ENCODE measurements around the gene EFNB3. TPM values are rescaled to one million over a fixed set of nuclear protein-coding genes. Genes with fewer than 3 reads are reported as not detected.

EFNB3 gene
- total RNA-seq, 2 experiments from 2014 or later: not detected

- CTCF ChIA-PET: interaction anchor here (0.7 to 3.2 kb wide), 26 partner anchors 8 to 337 kb away, joined by 3 to 19 read pairs (median 6); partner anchors contain the start of genes CYB5D1, KDM6B, NAA38 and WRAP53
- Mint-ChIP-seq H3K4me3 (no peak overlapping the region), H3K9me3 (ENCODE audit: low read depth) (no peaks in the 10 kb centered on the region), H3K4me1 (no peaks in the 10 kb centered on the region), H3K27me3 (peaks cover 35% of the 10 kb centered on the region), H3K36me3 (no peaks in the 10 kb centered on the region), H3K27ac (no peak overlapping the region)
- ATAC-seq (no peak), DNase-seq (no peak)
These were observed 37.7 kb downstream of the EFNB3 start for GRCh38 chr17:7742729-7743128.

GRCh38 chr17:7744416-7744815 lies 39.4 kb downstream of the EFNB3 start:
- CTCF ChIA-PET: interaction anchor here (0.6 to 3.2 kb wide), 21 partner anchors 12 to 433 kb away, joined by 3 to 19 read pairs (median 5); partner anchors contain the start of genes CYB5D1, NAA38 and TP53
- Mint-ChIP-seq H3K27me3 (peaks cover 38% of the 10 kb centered on the region), H3K9me3 (ENCODE audit: low read depth) (no peaks in the 10 kb centered on the region), H3K4me1 (no peaks in the 10 kb centered on the region), H3K4me3 (no peak overlapping the region), H3K36me3 (no peaks in the 10 kb centered on the region), H3K27ac (no peak overlapping the region)
- ATAC-seq: no peak
- no peak for DNase-seq

GRCh38 chr17:7745748-7746470 lies 40.9 kb downstream of the EFNB3 start:
- CTCF ChIA-PET: interaction anchor here (2.8 to 3.2 kb wide), 2 partner anchors 37 to 296 kb away, joined by 9 to 17 read pairs; no protein-coding TSS in a partner anchor
- no peak overlapping the region for H3K27ac Mint-ChIP-seq
- no peak for DNase-seq

GRCh38 chr17:7747635-7748071 lies 42.7 kb downstream of the EFNB3 start:
- H3K36me3 Mint-ChIP-seq: no peaks in the 10 kb centered on the region
- CTCF ChIA-PET: interaction anchor here (0.8 to 1.6 kb wide), 5 partner anchors 13 to 309 kb away, joined by 3 read pairs; no protein-coding TSS in a partner anchor
- no peaks in the 10 kb centered on the region for H3K4me1 Mint-ChIP-seq
- peaks cover 29% of the 10 kb centered on the region for H3K27me3 Mint-ChIP-seq
- no peak overlapping the region for H3K27ac Mint-ChIP-seq
- no peak for ATAC-seq
- no peak overlapping the region for H3K4me3 Mint-ChIP-seq
- no peaks in the 10 kb centered on the region for H3K9me3 Mint-ChIP-seq (ENCODE audit: low read depth)
- DNase-seq: no peak

More at GRCh38 chr17:7745748-7746470, 40.9 kb downstream of the EFNB3 start:
- no peak for ATAC-seq
- no peak overlapping the region for H3K4me3 Mint-ChIP-seq
- no peaks in the 10 kb centered on the region for H3K4me1 Mint-ChIP-seq
- H3K9me3 Mint-ChIP-seq (ENCODE audit: low read depth): no peaks in the 10 kb centered on the region
- no peaks in the 10 kb centered on the region for H3K36me3 Mint-ChIP-seq
- peaks cover 30% of the 10 kb centered on the region for H3K27me3 Mint-ChIP-seq

- ATAC-seq: no peak
- no peak overlapping the region for H3K27ac Mint-ChIP-seq
- peaks cover 28% of the 10 kb centered on the region for H3K27me3 Mint-ChIP-seq
- H3K36me3 Mint-ChIP-seq: no peaks in the 10 kb centered on the region
- no peaks in the 10 kb centered on the region for H3K9me3 Mint-ChIP-seq (ENCODE audit: low read depth)
- H3K4me1 Mint-ChIP-seq: no peaks in the 10 kb centered on the region
- no peak overlapping the region for H3K4me3 Mint-ChIP-seq
- DNase-seq: no peak
- CTCF ChIA-PET: interaction anchor here (0.7 to 1.6 kb wide), 5 partner anchors 13 to 308 kb away, joined by 3 read pairs; no protein-coding TSS in a partner anchor
These were observed 43.2 kb downstream of the EFNB3 start for GRCh38 chr17:7748076-7748775.

- DNase-seq: no peak
- H3K9me3 Mint-ChIP-seq (ENCODE audit: low read depth): no peaks in the 10 kb centered on the region
- H3K4me1 Mint-ChIP-seq: no peaks in the 10 kb centered on the region
- no peak overlapping the region for H3K27ac Mint-ChIP-seq
- CTCF ChIA-PET: no interaction called here
- peaks cover 33% of the 10 kb centered on the region for H3K27me3 Mint-ChIP-seq
- no peaks in the 10 kb centered on the region for H3K36me3 Mint-ChIP-seq
- no peak overlapping the region for H3K4me3 Mint-ChIP-seq
- no peak for ATAC-seq
These were observed 45.4 kb downstream of the EFNB3 start for GRCh38 chr17:7750321-7750821.

- peaks cover 4% of the 10 kb centered on the region for H3K4me1 Mint-ChIP-seq
- no peaks in the 10 kb centered on the region for H3K36me3 Mint-ChIP-seq
- no peak overlapping the region for H3K27ac Mint-ChIP-seq
- no peak overlapping the region for H3K4me3 Mint-ChIP-seq
- DNase-seq (no peak), ATAC-seq (no peak)
- CTCF ChIA-PET: no interaction called here
- no peaks in the 10 kb centered on the region for H3K9me3 Mint-ChIP-seq (ENCODE audit: low read depth)
- H3K27me3 Mint-ChIP-seq: peaks cover 9% of the 10 kb centered on the region
These were observed 49.7 kb downstream of the EFNB3 start for GRCh38 chr17:7754656-7755055.

- Mint-ChIP-seq H3K27me3 (peaks cover 9% of the 10 kb centered on the region), H3K4me1 (peaks cover 4% of the 10 kb centered on the region), H3K27ac (no peak overlapping the region), H3K36me3 (no peaks in the 10 kb centered on the region), H3K4me3 (no peak overlapping the region), H3K9me3 (ENCODE audit: low read depth) (no peaks in the 10 kb centered on the region)
- CTCF ChIA-PET: interaction anchor here (1.2 to 1.3 kb wide), 2 partner anchors 11 to 235 kb away, joined by 4 to 7 read pairs; no protein-coding TSS in a partner anchor
- ATAC-seq (no peak), DNase-seq (no peak)
These were observed 50.3 kb downstream of the EFNB3 start for GRCh38 chr17:7755095-7755890.

- Mint-ChIP-seq H3K4me1 (peaks cover 4% of the 10 kb centered on the region), H3K27ac (no peak overlapping the region), H3K9me3 (ENCODE audit: low read depth) (no peaks in the 10 kb centered on the region), H3K4me3 (no peak overlapping the region), H3K27me3 (peaks cover 6% of the 10 kb centered on the region), H3K36me3 (no peaks in the 10 kb centered on the region)
- no peak for DNase-seq
- no peak for ATAC-seq
- CTCF ChIA-PET: interaction anchor here (1.2 kb wide), 1 partner anchor 13 kb away, joined by 3 read pairs; no protein-coding TSS in a partner anchor
These were observed 52.0 kb downstream of the EFNB3 start for GRCh38 chr17:7756968-7757367.

Other genes starting within 250 kb of the EFNB3 start
- 10 to 100 TPM; 24.5 to 27.7 TPM for gene ZBTB4, start 225.6 kb upstream of the EFNB3 start, total RNA-seq
- not detected for gene SLC35G6, start 223.8 kb upstream of the EFNB3 start, total RNA-seq
- 100 to 1,000 TPM; 198 to 228 TPM for gene POLR2A, start 220.8 kb upstream of the EFNB3 start, total RNA-seq
- 10 to 100 TPM; 52.8 to 59.4 TPM for gene TNFSF12, start 156.1 kb upstream of the EFNB3 start, total RNA-seq
- gene TNFSF13, start 146.5 kb upstream of the EFNB3 start, total RNA-seq: 1 to 10 TPM; 2.2 to 2.5 TPM
- 10 to 100 TPM; 55.7 to 70.9 TPM for gene SENP3, start 143.3 kb upstream of the EFNB3 start, total RNA-seq
- 10 to 100 TPM in 1 of 2 experiments, 1 to 10 TPM in 1; 10.0 to 26.7 TPM for gene CD68, start 125.6 kb upstream of the EFNB3 start, total RNA-seq
- 10 to 100 TPM; 57.6 to 76.9 TPM for gene MPDU1, start 121.3 kb upstream of the EFNB3 start, total RNA-seq
- under 1 TPM; 0.21 to 0.35 TPM for gene SOX15, start 115.1 kb upstream of the EFNB3 start, total RNA-seq
- 10 to 100 TPM; 30.7 to 40.5 TPM for gene FXR2, start 90.3 kb upstream of the EFNB3 start, total RNA-seq
- 10 to 100 TPM; 21.5 to 28.0 TPM for gene SAT2, start 77.4 kb upstream of the EFNB3 start, total RNA-seq
- not detected for gene SHBG, start 75.1 kb upstream of the EFNB3 start, total RNA-seq
- gene ATP1B2, start 54.3 kb upstream of the EFNB3 start, total RNA-seq: under 1 TPM in 1 of 2 experiments, not detected in 1; 0.47 TPM
- 100 to 1,000 TPM; 137 to 171 TPM for gene TP53, start 17.7 kb upstream of the EFNB3 start, total RNA-seq
- gene WRAP53, start 16.7 kb upstream of the EFNB3 start, total RNA-seq: 10 to 100 TPM; 28.0 to 29.0 TPM
- gene DNAH2, start 12.5 kb downstream of the EFNB3 start, total RNA-seq: not detected
- 10 to 100 TPM; 15.5 to 31.9 TPM for gene KDM6B, start 129.0 kb downstream of the EFNB3 start, total RNA-seq
- 1 to 10 TPM in 1 of 2 experiments, under 1 TPM in 1; 0.84 to 1.2 TPM for gene TMEM88, start 149.9 kb downstream of the EFNB3 start, total RNA-seq
- gene NAA38, start 152.4 kb downstream of the EFNB3 start, total RNA-seq: 10 to 100 TPM; 86.0 to 95.8 TPM
- gene CYB5D1, start 152.8 kb downstream of the EFNB3 start, total RNA-seq: 1 to 10 TPM; 6.4 to 8.2 TPM
- 100 to 1,000 TPM; 139 to 147 TPM for gene CHD3, start 183.6 kb downstream of the EFNB3 start, total RNA-seq
- 1 to 10 TPM; 2.8 to 3.9 TPM for gene RNF227, start 211.1 kb downstream of the EFNB3 start, total RNA-seq
- 1 to 10 TPM; 6.6 to 6.7 TPM for gene KCNAB3, start 224.7 kb downstream of the EFNB3 start, total RNA-seq
- gene TRAPPC1, start 226.7 kb downstream of the EFNB3 start, total RNA-seq: 100 to 1,000 TPM; 216 to 245 TPM
- 10 to 100 TPM; 56.8 to 69.2 TPM for gene CNTROB, start 227.0 kb downstream of the EFNB3 start, total RNA-seq